ENCODE measurements around the gene TPCN1. TPM values are rescaled to one million over a fixed set of nuclear protein-coding genes. Genes with fewer than 3 reads are reported as not detected.

TPCN1 gene
- total RNA-seq, 2 donors from 2014 or later = 29.4 to 67.7 TPM

DNA sequence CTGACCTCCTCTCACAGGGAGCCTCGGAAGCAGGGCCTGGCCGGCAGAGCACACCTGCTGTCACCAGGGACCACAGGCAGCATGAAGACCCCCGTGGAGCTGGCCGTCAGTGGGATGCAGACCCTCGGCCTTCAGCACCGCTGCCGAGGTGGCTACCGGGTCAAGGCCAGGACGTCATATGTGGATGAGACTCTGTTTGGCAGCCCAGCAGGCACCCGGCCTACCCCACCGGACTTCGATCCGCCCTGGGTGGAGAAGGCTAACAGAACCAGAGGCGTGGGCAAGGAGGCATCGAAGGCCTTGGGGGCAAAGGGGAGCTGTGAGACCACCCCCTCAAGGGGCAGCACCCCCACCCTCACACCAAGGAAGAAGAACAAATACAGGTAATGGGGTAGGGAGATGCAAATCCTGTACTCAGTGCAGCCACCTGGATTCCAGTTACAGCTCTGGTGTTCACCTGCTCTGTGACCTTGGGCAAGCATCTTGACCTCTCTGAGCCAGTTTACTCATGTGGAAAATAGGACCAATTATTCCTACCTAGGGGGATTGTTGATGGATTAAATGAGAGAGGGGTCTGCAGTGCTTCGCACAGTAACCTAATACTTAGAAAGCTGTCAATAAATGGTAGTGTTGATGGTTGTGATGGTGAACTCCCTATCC, 34.5 kb upstream of the TPCN1 start:
- no peak for ATAC-seq (replicated peaks)
- no peaks in the 10 kb centered on the region for H3K27me3 Mint-ChIP-seq
- H3K27ac Mint-ChIP-seq = peak overlapping the region; percentile 92
- H3K9me3 Mint-ChIP-seq = no peaks in the 10 kb centered on the region
- H3K4me1 Mint-ChIP-seq = peaks cover 15% of the 10 kb centered on the region
- peak overlapping the region; percentile 93 for H3K4me3 Mint-ChIP-seq
- H3K36me3 Mint-ChIP-seq (ENCODE audit: low read depth) = peaks cover 62% of the 10 kb centered on the region

GRCh38 chr12:113189361-113189760, 31.9 kb upstream of the TPCN1 start:
- no peak for ATAC-seq (replicated peaks)
- peaks cover 11% of the 10 kb centered on the region for H3K4me1 Mint-ChIP-seq
- H3K27ac Mint-ChIP-seq = no peak overlapping the region
- H3K4me3 Mint-ChIP-seq = no peak overlapping the region
- H3K9me3 Mint-ChIP-seq = no peaks in the 10 kb centered on the region
- no peaks in the 10 kb centered on the region for H3K27me3 Mint-ChIP-seq
- peaks cover 50% of the 10 kb centered on the region for H3K36me3 Mint-ChIP-seq (ENCODE audit: low read depth)

DNA sequence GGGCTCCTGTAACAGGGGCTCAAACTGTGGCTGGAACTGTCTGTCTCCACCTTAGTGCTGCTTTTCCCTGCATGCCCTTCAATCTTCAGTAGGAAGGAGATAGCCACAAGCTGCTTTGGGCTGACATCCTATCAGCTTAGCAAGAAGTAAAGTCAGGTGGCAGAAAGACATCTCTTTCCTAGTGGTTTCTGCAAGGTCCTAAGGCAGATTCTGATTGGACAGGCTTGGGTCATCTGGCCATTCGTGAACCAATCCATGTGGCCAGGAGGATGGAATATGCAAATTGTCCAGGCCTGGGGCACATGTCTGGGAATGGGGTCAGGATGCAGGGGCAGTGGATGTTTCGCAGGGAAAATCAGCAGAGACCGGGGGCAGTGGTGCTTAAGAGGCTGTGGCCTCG, 30.5 kb upstream of the TPCN1 start:
- no peak overlapping the region for H3K27ac Mint-ChIP-seq
- no peak overlapping the region for H3K4me3 Mint-ChIP-seq

GRCh38 chr12:113191227-113191626, 30.0 kb upstream of the TPCN1 start:
- no peak overlapping the region for H3K4me3 Mint-ChIP-seq
- peaks cover 50% of the 10 kb centered on the region for H3K36me3 Mint-ChIP-seq (ENCODE audit: low read depth)
- peaks cover 10% of the 10 kb centered on the region for H3K4me1 Mint-ChIP-seq
- H3K9me3 Mint-ChIP-seq = no peaks in the 10 kb centered on the region
- no peak overlapping the region for H3K27ac Mint-ChIP-seq
- ATAC-seq (replicated peaks) = no peak
- no peaks in the 10 kb centered on the region for H3K27me3 Mint-ChIP-seq

More for the DNA sequence above, 30.5 kb upstream of the TPCN1 start:
- ATAC-seq (replicated peaks) = no peak
- H3K4me1 Mint-ChIP-seq = peaks cover 11% of the 10 kb centered on the region
- H3K27me3 Mint-ChIP-seq = no peaks in the 10 kb centered on the region
- H3K36me3 Mint-ChIP-seq (ENCODE audit: low read depth) = peaks cover 50% of the 10 kb centered on the region
- no peaks in the 10 kb centered on the region for H3K9me3 Mint-ChIP-seq

DNA sequence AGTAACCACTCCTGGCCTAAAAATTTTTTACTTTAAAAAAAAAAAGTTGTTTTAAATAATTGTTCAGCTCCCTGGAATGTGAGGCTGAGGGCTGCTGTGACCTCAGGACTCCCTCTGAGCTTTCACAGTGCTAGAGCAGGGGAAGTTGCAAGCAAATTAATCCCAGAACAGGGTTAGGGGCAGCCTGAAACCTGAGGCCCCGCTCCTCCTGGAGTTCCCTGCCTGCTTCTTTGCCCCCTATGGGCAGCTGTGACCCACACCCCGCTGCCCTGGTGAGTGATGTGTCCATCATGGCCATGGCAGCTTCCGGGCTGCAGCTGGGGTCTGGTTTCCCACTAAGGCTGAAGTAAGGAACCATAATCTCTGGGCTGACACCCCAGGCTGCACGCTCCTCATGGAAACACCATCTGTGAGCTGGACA, 26.3 kb upstream of the TPCN1 start:
- no peak for ATAC-seq (replicated peaks)
- Mint-ChIP-seq H3K4me3 (no peak overlapping the region), H3K36me3 (ENCODE audit: low read depth) (peaks cover 26% of the 10 kb centered on the region), H3K9me3 (no peaks in the 10 kb centered on the region), H3K27me3 (no peaks in the 10 kb centered on the region), H3K4me1 (no peaks in the 10 kb centered on the region), H3K27ac (no peak overlapping the region)

DNA sequence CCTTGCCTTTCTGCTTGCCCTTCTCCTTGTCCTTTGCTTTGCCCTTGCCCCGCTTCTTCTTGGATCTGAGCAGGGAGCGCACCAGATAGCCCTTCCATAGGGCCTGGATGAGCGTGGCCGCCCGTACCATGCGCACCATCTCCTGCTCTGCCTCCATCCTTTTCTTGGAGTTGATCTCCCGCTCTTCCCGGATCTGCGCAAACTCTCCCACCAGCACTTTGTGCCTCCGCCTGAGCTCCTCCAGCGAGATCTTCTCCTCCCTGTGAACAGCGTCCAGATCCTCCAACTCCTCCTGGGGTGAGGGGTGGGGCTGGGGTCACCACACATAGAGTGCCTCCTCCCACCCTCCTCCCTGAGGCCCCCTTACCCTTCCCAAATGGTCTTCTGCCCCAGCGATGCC, 25.7 kb upstream of the TPCN1 start:
- H3K36me3 Mint-ChIP-seq (ENCODE audit: low read depth) = peaks cover 19% of the 10 kb centered on the region
- no peak overlapping the region for H3K4me3 Mint-ChIP-seq
- no peak overlapping the region for H3K27ac Mint-ChIP-seq
- no peaks in the 10 kb centered on the region for H3K27me3 Mint-ChIP-seq
- ATAC-seq (replicated peaks) = no peak
- H3K9me3 Mint-ChIP-seq = no peaks in the 10 kb centered on the region
- H3K4me1 Mint-ChIP-seq = no peaks in the 10 kb centered on the region

GRCh38 chr12:113196582-113196981, 24.7 kb upstream of the TPCN1 start:
- ATAC-seq (replicated peaks) = peak; percentile 28
- Mint-ChIP-seq H3K4me1 (no peaks in the 10 kb centered on the region), H3K27ac (no peak overlapping the region), H3K9me3 (no peaks in the 10 kb centered on the region), H3K4me3 (no peak overlapping the region), H3K36me3 (ENCODE audit: low read depth) (peaks cover 10% of the 10 kb centered on the region), H3K27me3 (no peaks in the 10 kb centered on the region)

GRCh38 chr12:113196990-113197389, 24.3 kb upstream of the TPCN1 start:
- Mint-ChIP-seq H3K4me3 (no peak overlapping the region), H3K36me3 (ENCODE audit: low read depth) (peaks cover 6% of the 10 kb centered on the region), H3K9me3 (no peaks in the 10 kb centered on the region), H3K27me3 (no peaks in the 10 kb centered on the region), H3K27ac (no peak overlapping the region), H3K4me1 (no peaks in the 10 kb centered on the region)
- ATAC-seq (replicated peaks) = peak; percentile 97

DNA sequence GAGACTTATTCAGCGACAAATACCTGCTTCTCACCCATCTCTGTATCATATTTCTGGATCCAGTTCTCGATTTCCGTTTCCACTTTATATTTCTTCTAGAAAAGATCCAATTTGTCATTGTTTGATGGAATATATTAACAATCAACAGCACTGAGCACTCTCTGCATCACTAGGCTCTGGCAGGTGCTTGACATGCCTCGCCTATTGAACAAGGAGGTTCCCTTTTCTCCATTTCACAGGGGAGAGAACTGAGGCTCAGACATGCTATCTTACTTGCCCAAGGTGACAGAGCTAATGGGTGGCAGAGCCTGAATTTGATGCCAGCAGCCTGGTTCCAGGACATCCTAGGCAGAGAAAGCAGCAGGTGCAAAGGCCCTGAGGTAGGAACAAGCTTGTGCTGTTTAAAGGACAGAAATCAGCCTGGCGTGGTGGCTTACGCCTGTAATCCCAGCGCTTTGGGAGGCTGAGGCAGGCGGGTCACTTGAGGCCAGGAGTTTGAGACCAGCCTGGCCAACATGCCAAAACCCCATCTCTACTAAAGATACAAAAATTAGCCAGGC, 23.7 kb upstream of the TPCN1 start:
- Mint-ChIP-seq H3K9me3 (no peaks in the 10 kb centered on the region), H3K4me1 (no peaks in the 10 kb centered on the region), H3K36me3 (ENCODE audit: low read depth) (peaks cover under 1% of the 10 kb centered on the region), H3K4me3 (no peak overlapping the region), H3K27ac (no peak overlapping the region), H3K27me3 (no peaks in the 10 kb centered on the region)
- no peak for ATAC-seq (replicated peaks)

DNA sequence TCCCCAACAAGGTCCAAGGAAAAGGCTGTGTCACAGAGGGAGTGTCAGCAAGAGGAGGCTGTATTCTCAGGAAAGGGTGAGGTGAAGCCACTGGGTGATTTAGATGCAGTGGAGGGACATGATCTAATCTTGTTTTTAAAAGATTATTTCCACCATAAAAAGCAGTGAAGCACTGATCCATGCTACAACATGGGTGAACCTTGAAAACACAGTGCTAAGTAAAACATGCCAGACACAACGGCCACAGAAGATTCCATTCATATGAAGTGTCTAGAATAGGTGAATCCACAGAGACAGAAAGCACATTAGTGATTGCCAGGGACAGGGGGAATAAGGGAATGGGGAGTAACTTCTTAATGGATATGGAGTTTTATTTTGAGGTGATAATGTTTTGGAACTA, 23.0 kb upstream of the TPCN1 start:
- Mint-ChIP-seq H3K9me3 (no peaks in the 10 kb centered on the region), H3K27ac (no peak overlapping the region), H3K4me1 (no peaks in the 10 kb centered on the region), H3K36me3 (ENCODE audit: low read depth) (no peaks in the 10 kb centered on the region), H3K4me3 (no peak overlapping the region), H3K27me3 (no peaks in the 10 kb centered on the region)
- no peak for ATAC-seq (replicated peaks)

DNA sequence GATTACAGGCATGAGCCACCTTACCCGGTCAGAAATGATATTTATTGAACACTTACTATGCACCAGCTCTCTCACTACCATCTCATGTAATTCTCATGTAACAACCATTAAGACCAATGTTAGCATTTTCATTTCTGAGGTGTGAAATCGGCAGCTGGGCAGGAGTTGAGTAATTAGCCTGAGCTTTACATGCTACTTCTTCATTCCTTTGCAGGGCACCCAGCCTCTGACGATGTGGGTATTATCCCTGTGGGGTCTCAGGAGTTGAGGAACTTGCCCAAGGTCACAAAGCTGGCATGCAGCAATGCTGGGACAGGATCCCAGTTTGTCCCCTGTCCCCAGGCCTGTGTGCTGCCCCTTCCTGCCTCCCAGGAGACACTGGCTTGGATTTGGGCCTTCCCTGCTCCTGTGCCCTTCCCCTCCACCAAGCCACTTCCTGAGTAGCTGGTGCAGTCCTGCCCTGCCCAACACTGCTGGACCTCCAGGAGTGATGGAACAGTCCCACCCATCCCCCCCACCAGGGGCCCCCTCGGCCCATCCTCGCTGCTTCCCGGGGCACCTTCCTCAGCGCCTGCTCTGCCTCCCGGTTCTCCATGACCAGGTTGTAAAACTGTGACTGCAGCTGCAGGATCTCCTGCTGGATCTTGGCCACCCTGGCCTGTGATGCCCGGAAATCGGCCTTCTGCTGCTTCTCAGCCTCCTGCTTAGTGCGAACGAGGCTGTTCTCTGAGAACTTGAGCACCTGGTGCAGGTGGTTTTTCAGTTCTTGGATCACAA, 21.1 kb upstream of the TPCN1 start:
- H3K36me3 Mint-ChIP-seq (ENCODE audit: low read depth) = no peaks in the 10 kb centered on the region
- H3K9me3 Mint-ChIP-seq = no peaks in the 10 kb centered on the region
- H3K27me3 Mint-ChIP-seq = no peaks in the 10 kb centered on the region

DNA sequence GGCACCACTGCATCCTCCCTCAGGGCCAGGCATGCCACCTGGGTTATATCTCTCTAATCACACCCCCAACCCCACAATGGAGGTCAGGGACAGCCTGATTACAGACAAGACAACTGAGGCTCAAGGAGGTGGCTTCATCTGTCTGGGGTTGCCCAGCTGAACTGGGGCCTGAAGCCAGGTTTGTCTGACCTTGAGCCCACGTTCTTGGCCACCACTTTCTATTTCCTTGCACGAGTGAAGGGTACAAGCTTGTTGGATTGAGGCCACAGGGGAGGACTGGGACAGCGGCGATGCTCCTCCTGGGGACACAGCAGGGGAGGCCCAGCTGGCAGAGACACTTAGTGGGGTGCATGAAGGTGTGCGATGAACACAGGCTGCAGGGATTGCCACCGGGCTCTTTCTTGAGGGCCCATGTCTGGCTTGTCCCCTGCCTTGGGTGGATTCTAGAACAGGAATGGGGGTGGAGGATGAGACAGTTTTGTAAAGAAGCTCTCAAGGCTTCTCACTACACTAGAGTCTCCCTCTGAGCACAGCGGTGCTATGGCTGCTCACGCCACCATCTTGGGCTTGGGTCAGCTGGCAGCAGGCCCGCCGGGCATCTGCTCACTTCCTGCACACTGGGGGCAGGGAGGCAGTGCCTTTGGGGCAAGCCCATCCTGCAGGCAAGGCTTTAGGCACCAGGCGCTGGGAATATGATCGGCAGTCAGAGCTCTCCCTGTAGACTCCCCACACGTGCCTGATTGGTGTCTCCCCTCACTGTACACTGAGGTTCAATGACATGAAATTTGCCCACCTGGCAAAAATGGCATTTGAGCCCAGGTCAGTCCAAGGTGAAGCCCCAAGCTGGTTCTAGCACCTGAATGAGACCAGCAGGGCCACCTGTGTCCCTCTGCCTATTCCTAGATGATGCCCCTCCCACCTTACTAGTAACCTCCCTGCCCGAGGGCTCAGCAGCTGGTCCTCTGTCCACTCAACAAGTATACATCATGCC, 19.8 kb upstream of the TPCN1 start:
- ATAC-seq (replicated peaks) = no peak
- H3K27me3 Mint-ChIP-seq = no peaks in the 10 kb centered on the region
- H3K4me1 Mint-ChIP-seq = no peaks in the 10 kb centered on the region
- H3K9me3 Mint-ChIP-seq = no peaks in the 10 kb centered on the region
- H3K4me3 Mint-ChIP-seq = no peak overlapping the region
- no peaks in the 10 kb centered on the region for H3K36me3 Mint-ChIP-seq (ENCODE audit: low read depth)
- H3K27ac Mint-ChIP-seq = no peak overlapping the region

More for the DNA sequence above, 21.1 kb upstream of the TPCN1 start:
- Mint-ChIP-seq H3K27ac (no peak overlapping the region), H3K4me1 (no peaks in the 10 kb centered on the region), H3K4me3 (no peak overlapping the region)
- no peak for ATAC-seq (replicated peaks)

DNA sequence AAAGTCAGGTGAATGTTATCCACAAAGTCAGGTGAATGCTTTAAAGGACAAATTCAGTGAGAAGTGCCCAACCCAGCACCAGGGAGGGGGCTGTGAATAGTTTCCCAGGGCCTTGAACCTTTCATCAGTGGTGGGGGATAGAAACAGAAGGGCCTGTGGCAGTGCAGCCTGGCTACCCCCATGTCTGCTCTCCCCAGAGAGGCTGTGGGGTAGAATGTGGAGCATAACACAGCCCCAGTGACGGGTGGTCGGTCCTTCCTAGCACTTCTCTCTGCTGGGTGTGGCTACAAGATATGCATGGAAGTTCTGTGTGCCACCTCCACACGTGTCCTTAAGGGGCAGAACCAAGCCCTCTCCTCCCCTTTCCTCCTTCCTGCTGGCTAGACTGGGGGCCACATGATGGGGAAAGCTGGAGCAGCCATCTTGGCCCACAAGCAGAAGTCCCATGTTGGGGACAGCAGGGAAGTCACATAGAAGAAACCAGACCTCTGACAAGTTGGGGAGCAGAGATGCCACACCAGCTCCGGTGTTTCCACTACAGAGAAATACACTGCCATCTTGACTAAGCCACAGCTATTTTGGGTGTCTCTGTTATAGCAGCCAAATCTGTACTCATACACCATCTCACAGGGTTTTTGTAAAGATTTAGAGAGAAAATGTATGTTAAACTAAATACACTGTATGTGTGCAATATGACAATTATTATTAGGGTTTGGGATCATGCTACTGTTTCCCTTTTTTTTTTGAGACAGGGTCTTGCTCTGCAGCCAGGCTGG, 18.8 kb upstream of the TPCN1 start:
- no peak for ATAC-seq (replicated peaks)
- Mint-ChIP-seq H3K36me3 (ENCODE audit: low read depth) (no peaks in the 10 kb centered on the region), H3K27ac (no peak overlapping the region), H3K9me3 (no peaks in the 10 kb centered on the region), H3K4me3 (no peak overlapping the region), H3K27me3 (no peaks in the 10 kb centered on the region), H3K4me1 (peaks cover 3% of the 10 kb centered on the region)
